ENCODE results near the gene PRPH. TPM values are rescaled to one million over a fixed set of nuclear protein-coding genes. Genes with fewer than 3 reads are reported as not detected.
"Not testable (repeated sequence)": the region's sequence is repeated elsewhere in the genome, so short reads cannot be mapped to it uniquely, and the experiment has no call there.

The PRPH gene
- polyA plus RNA-seq, 4 donors = 9.1 to 89.9 TPM; not detected in 2

DNA sequence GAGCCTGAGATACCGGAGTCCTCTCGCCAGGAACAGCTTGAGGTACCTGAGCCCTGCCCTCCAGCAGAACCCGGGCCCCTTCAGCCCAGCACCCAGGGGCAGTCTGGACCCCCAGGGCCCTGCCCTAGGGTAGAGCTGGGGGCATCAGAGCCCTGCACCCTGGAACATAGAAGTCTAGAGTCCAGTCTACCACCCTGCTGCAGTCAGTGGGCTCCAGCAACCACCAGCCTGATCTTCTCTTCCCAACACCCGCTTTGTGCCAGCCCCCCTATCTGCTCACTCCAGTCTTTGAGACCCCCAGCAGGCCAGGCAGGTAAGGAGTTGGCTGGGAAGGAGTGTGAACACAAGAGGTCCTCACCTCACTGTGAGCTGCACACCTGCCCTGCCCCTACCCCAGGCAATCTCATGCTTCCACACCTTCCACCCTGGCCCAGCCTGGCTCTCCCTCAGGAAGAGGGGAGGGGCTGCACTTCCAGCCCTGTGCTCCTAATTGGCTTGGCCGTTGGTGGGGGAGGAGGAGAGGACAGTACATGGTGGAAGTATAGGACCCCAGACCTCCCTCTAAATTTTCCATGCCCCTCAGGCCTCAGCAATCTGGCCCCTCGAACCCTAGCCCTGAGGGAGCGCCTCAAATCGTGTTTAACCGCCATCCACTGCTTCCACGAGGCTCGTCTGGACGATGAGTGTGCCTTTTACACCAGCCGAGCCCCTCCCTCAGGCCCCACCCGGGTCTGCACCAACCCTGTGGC is 35.9 kb downstream of the PRPH start:
- Histone ChIP-seq H3K27me3 (ENCODE audit: control insufficient read depth in 3 of 3, insufficient read depth in 3 of 3, low read length in 3 of 3) (peaks cover 3 to 42% (median 20%) of the 10 kb centered on the region in 3 donors), H3K36me3 (ENCODE audit: control insufficient read depth in 3 of 3, insufficient read depth in 2 of 3, low read depth in 1 of 3, low read length in 3 of 3) (peaks cover 0 to 37% (median 0%) of the 10 kb centered on the region in 3 donors), H3K27ac (ENCODE audit: low read depth in 1 of 3, low read length in 2 of 3) (no peak overlapping the region), H3K4me1 (ENCODE audit: control insufficient read depth in 3 of 3, insufficient read depth in 2 of 3, low read depth in 1 of 3, low read length in 2 of 3) (peaks cover 0 to 17% (median 0%) of the 10 kb centered on the region in 3 donors), H3K9me3 (ENCODE audit: control insufficient read depth in 2 of 2, insufficient read depth in 1 of 2, low read depth in 1 of 2, low read length in 1 of 2) (peaks cover 0 to 5% of the 10 kb centered on the region in 2 donors), H3K4me3 (ENCODE audit: low read depth in 1 of 3, low read length in 3 of 3) (no peak overlapping the region)
- FAIRE-seq (no peak), DNase-seq (no peak)
- WGBS, 3 donors = 78 to 82% (median 78%) methylated on average over 13 to 14 of the region's 14 CpGs

DNA sequence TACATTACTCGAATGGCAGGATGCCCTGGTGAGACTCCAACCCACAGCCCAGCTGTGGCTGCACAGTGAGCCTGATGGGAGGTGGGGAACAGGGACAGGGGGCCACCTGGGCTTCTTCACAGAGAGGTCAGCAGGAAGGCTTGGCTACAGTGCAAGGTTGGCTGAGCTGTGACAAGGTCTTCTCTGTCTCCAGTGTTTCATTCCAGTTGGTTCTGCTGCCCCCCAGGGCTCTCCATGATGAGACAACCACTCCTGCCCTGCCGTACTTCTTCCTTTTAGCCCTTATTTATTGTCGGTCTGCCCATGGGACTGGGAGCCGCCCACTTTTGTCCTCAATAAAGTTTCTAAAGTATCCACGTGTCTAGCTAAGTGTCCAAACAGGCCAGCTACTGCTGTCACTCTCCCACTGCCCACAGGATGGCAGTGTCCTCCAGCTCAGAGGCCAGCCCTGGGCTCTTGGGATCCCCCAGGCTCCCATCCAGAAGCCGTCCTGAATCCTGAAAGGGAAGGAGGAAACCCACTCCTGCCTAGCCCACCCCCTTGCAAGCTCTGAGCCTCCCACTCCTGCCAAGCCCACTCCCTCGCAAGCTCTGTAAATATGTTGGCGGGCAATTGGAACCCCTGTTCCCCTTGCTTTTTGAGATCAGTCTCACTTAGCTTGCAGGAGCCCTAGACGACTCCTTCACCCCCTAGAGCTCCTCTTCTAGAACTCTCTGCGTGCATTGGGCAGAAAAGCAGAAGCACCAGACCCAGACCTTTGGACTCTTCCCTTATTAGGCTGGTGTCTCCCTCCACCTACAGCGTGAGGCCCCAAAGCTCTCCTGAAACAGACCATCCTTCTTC is 36.7 kb downstream of the PRPH start:
- Histone ChIP-seq H3K4me3 (ENCODE audit: low read depth in 1 of 3, low read length in 3 of 3) (no peak overlapping the region), H3K27ac (ENCODE audit: low read depth in 1 of 3, low read length in 2 of 3) (no peak overlapping the region), H3K9me3 (ENCODE audit: control insufficient read depth in 2 of 2, insufficient read depth in 1 of 2, low read depth in 1 of 2, low read length in 1 of 2) (peaks cover 0 to 6% of the 10 kb centered on the region in 2 donors), H3K36me3 (ENCODE audit: control insufficient read depth in 3 of 3, insufficient read depth in 2 of 3, low read depth in 1 of 3, low read length in 3 of 3) (peaks cover 0 to 31% (median 0%) of the 10 kb centered on the region in 3 donors), H3K27me3 (ENCODE audit: control insufficient read depth in 3 of 3, insufficient read depth in 3 of 3, low read length in 3 of 3) (peaks cover 3 to 50% (median 27%) of the 10 kb centered on the region in 3 donors), H3K4me1 (ENCODE audit: control insufficient read depth in 3 of 3, insufficient read depth in 2 of 3, low read depth in 1 of 3, low read length in 2 of 3) (peaks cover 0 to 18% (median 0%) of the 10 kb centered on the region in 3 donors)
- WGBS, 3 donors = 36 to 48% (median 44%) methylated on average over 11 of the region's 11 CpGs
- FAIRE-seq = no peak
- peak; percentile 57 to 84 for DNase-seq

DNA sequence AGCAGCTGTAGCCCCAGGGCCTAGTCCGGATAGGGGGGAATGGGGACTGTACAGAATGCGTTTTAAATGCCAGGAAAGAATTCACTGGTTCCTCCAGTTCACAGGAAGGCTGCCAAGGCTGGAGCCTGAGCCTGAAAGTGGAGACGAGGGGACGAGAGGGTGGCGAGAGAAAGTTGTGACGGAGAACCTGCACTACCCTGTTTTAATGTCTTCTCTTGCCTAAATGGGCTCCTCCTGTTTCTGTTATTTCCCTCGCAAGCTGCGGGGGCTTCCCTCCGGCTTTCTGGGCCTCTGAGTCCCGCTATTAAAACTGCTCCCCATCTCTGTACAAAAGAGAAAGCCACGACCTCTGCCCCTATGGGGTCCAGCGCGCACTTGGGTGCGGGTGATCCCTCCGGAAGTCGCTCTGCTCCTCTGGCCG is 37.5 kb downstream of the PRPH start:
- Histone ChIP-seq H3K27me3 (ENCODE audit: control insufficient read depth in 3 of 3, insufficient read depth in 3 of 3, low read length in 3 of 3) (peaks cover 3 to 58% (median 31%) of the 10 kb centered on the region in 3 donors), H3K36me3 (ENCODE audit: control insufficient read depth in 3 of 3, insufficient read depth in 2 of 3, low read depth in 1 of 3, low read length in 3 of 3) (peaks cover 0 to 25% (median 0%) of the 10 kb centered on the region in 3 donors), H3K9me3 (ENCODE audit: control insufficient read depth in 2 of 2, insufficient read depth in 1 of 2, low read depth in 1 of 2, low read length in 1 of 2) (peaks cover 0 to 6% of the 10 kb centered on the region in 2 donors), H3K4me1 (ENCODE audit: control insufficient read depth in 3 of 3, insufficient read depth in 2 of 3, low read depth in 1 of 3, low read length in 2 of 3) (peaks cover 0 to 26% (median 0%) of the 10 kb centered on the region in 3 donors), H3K27ac (ENCODE audit: low read depth in 1 of 3, low read length in 2 of 3) (no peak overlapping the region), H3K4me3 (ENCODE audit: low read depth in 1 of 3, low read length in 3 of 3) (no peak overlapping the region)
- DNase-seq (no peak), FAIRE-seq (no peak)
- WGBS, 3 donors = 77 to 84% (median 82%) methylated on average over 17 of the region's 17 CpGs

DNA sequence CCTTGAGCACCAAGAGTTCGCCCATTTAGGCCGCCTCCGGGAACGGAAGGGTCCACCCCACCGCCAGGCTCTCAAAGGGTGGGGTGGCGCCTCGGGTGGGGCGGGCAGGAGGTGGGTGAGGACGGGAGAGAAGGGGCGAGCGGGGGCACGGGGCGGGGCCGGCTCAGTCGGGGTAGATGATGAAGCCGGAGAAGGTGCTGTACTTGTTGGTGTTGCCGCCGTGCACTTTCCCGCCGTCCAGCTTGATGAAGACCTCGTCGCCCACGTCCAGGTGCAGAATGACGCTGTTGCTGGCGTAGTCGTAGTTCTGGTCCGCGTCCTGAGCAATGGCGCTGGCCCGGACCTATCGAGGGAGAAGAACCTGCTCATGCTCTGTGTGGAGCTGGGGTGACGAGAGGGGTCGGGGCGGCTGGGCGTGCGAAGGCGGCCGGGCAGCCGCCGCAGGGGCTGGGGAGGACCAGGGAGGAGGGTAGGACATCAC is 38.0 kb downstream of the PRPH start:
- DNase-seq (peak in 1 of 2 donors; percentile 19), FAIRE-seq (no peak)
- Histone ChIP-seq H3K27ac (ENCODE audit: low read depth in 1 of 3, low read length in 2 of 3) (no peak overlapping the region), H3K9me3 (ENCODE audit: control insufficient read depth in 2 of 2, insufficient read depth in 1 of 2, low read depth in 1 of 2, low read length in 1 of 2) (peaks cover 0 to 6% of the 10 kb centered on the region in 2 donors), H3K4me3 (ENCODE audit: low read depth in 1 of 3, low read length in 3 of 3) (no peak overlapping the region), H3K4me1 (ENCODE audit: control insufficient read depth in 3 of 3, insufficient read depth in 2 of 3, low read depth in 1 of 3, low read length in 2 of 3) (peaks cover 0 to 30% (median 0%) of the 10 kb centered on the region in 3 donors), H3K27me3 (ENCODE audit: control insufficient read depth in 3 of 3, insufficient read depth in 3 of 3, low read length in 3 of 3) (peaks cover 3 to 63% (median 31%) of the 10 kb centered on the region in 3 donors), H3K36me3 (ENCODE audit: control insufficient read depth in 3 of 3, insufficient read depth in 2 of 3, low read depth in 1 of 3, low read length in 3 of 3) (peaks cover 0 to 25% (median 0%) of the 10 kb centered on the region in 3 donors)
- 27 to 55% (median 38%) methylated on average over 37 to 40 of the region's 40 CpGs for WGBS, 3 donors

DNA sequence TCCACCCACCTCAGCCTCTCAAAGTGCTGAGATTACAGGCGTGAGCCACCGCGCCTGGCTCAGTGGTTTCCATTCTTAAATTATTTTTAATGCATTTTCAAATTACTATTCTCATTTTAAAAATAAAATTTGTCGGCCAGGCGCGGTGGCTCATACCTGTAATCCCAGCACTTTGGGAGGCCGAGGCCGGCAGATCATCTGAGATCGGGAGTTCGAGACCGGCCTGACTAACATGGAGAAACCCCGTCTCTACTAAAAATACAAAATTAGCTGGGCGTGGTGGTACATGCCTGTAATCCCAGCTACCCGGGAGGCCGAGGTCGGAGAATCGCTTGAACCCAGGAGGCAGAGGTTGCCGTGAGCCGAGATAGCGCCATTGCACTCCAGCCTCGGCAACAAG is 38.8 kb downstream of the PRPH start:
- not testable (repeated sequence) for FAIRE-seq

DNA sequence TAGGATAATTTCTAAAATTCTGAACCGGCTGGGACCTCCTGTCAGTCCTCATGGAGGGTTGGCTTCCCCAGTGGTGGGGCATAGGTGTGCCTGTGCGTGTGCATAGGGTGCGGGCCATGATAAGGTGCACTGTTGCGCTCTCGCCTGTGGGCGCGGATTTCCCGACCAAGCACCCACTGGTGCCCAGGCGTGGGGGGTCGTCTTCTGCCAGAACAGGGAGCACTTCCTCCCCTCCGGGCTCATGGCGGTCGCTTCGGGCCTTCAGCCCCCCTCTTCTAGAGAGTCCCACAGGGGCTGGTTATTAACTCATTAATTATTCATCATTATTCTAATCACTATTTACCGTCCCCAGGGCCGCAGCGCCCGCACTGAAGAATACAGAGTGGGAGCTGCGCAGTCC is 39.3 kb downstream of the PRPH start:
- H3K36me3 ChIP-seq (ENCODE audit: control insufficient read depth in 3 of 3, insufficient read depth in 2 of 3, low read depth in 1 of 3, low read length in 3 of 3) = peaks cover 0 to 19% (median 0%) of the 10 kb centered on the region in 3 donors
- H3K4me1 ChIP-seq (ENCODE audit: control insufficient read depth in 3 of 3, insufficient read depth in 2 of 3, low read depth in 1 of 3, low read length in 2 of 3) = peaks cover 0 to 36% (median 0%) of the 10 kb centered on the region in 3 donors
- H3K27ac ChIP-seq (ENCODE audit: low read depth in 1 of 3, low read length in 2 of 3) = no peak overlapping the region
- FAIRE-seq (no peak), DNase-seq (no peak)
- no peak overlapping the region for H3K4me3 ChIP-seq (ENCODE audit: low read depth in 1 of 3, low read length in 3 of 3)
- 39 to 63% (median 53%) methylated on average over 19 of the region's 19 CpGs for WGBS, 3 donors
- H3K9me3 ChIP-seq (ENCODE audit: control insufficient read depth in 2 of 2, insufficient read depth in 1 of 2, low read depth in 1 of 2, low read length in 1 of 2) = peaks cover 0 to 6% of the 10 kb centered on the region in 2 donors
- H3K27me3 ChIP-seq (ENCODE audit: control insufficient read depth in 3 of 3, insufficient read depth in 3 of 3, low read length in 3 of 3) = peaks cover 3 to 76% (median 31%) of the 10 kb centered on the region in 3 donors

More for the DNA sequence above, 38.8 kb downstream of the PRPH start:
- not testable (repeated sequence) for H3K9me3 ChIP-seq (ENCODE audit: control insufficient read depth in 2 of 2, insufficient read depth in 1 of 2, low read depth in 1 of 2, low read length in 1 of 2); H3K4me3 ChIP-seq (ENCODE audit: low read depth in 1 of 3, low read length in 3 of 3); DNase-seq; H3K27ac ChIP-seq (ENCODE audit: low read depth in 1 of 3, low read length in 2 of 3)
- Histone ChIP-seq H3K36me3 (ENCODE audit: control insufficient read depth in 3 of 3, insufficient read depth in 2 of 3, low read depth in 1 of 3, low read length in 3 of 3) (peaks cover 0 to 24% (median 0%) of the 10 kb centered on the region in 3 donors), H3K4me1 (ENCODE audit: control insufficient read depth in 3 of 3, insufficient read depth in 2 of 3, low read depth in 1 of 3, low read length in 2 of 3) (peaks cover 0 to 32% (median 0%) of the 10 kb centered on the region in 3 donors), H3K27me3 (ENCODE audit: control insufficient read depth in 3 of 3, insufficient read depth in 3 of 3, low read length in 3 of 3) (peaks cover 3 to 71% (median 31%) of the 10 kb centered on the region in 3 donors)
- 45 to 61% (median 46%) methylated on average over 21 of the region's 21 CpGs for WGBS, 3 donors

DNA sequence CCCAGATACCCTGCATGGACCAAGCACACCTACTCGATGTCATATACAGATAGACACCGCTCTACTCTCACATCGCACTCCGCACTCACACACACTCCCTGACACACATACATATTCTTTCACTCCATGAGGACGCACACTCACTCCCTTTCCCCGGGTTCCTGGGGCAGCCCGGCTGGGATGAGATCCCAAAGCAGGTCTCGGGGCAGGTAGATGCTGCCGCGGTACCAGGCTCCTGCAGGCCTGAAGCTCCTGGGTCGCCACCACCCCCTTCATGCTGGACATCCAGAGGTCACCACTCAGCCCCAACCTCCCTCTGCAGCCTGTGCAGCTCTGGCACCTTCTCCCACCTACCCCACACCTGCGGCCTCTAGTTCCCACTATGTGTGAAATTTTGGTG is 39.7 kb downstream of the PRPH start:
- peaks cover 0 to 41% (median 0%) of the 10 kb centered on the region in 3 donors for H3K4me1 ChIP-seq (ENCODE audit: control insufficient read depth in 3 of 3, insufficient read depth in 2 of 3, low read depth in 1 of 3, low read length in 2 of 3)
- no peak overlapping the region for H3K4me3 ChIP-seq (ENCODE audit: low read depth in 1 of 3, low read length in 3 of 3)
- H3K9me3 ChIP-seq (ENCODE audit: control insufficient read depth in 2 of 2, insufficient read depth in 1 of 2, low read depth in 1 of 2, low read length in 1 of 2) = peaks cover 0 to 6% of the 10 kb centered on the region in 2 donors
- H3K36me3 ChIP-seq (ENCODE audit: control insufficient read depth in 3 of 3, insufficient read depth in 2 of 3, low read depth in 1 of 3, low read length in 3 of 3) = peaks cover 0 to 15% (median 0%) of the 10 kb centered on the region in 3 donors
- no peak overlapping the region for H3K27ac ChIP-seq (ENCODE audit: low read depth in 1 of 3, low read length in 2 of 3)
- no peak for DNase-seq
- 55 to 79% (median 76%) methylated on average over 12 of the region's 12 CpGs for WGBS, 3 donors
- peaks cover 3 to 80% (median 31%) of the 10 kb centered on the region in 3 donors for H3K27me3 ChIP-seq (ENCODE audit: control insufficient read depth in 3 of 3, insufficient read depth in 3 of 3, low read length in 3 of 3)
- FAIRE-seq = no peak
